Fibroblast of lung (primary cell): ENCODE measurements around the gene KDM6B.

Experiments
- EZH2 ChIP-seq: IDR thresholded peaks from 2 replicates; pipeline ENCODE4 v1.5.1; 2012; ENCODE audit warnings: low read length, control low read depth, mild to moderate bottlenecking; ENCODE audit errors: missing control alignments
- TF ChIP-seq, protein P1 (sequence below), 2 donors: IDR thresholded peaks in 1 of 2; conservative IDR thresholded peaks in 1 of 2; 1 replicate in 1 of 2; 2 replicates in 1 of 2; pipeline ENCODE4 v1.5.1; 2011 to 2012; ENCODE audit warnings: low read length in 2 of 2, control low read depth in 1 of 2, inconsistent platforms in 1 of 2, low read depth in 1 of 2, mild to moderate bottlenecking in 1 of 2

DNA sequence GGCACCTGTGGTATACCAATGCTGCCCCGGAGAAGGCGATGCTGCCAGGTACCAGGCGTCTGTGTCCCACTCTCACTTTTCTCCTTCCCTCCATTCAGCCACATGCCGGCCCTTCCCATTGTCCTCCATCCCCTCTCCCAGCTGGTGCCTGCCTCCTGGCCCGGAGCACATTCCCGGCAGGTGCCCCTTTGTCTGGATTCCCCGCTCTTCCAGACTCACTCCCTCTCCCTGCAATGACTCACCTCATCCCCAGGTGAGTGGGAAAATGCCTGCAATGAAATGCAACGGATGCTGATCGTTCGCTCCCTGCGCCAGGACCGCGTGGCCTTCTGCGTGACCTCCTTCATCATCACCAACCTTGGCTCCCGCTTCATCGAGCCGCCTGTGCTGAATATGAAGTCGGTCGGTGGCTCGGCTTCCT is 10.4 kb upstream of the KDM6B start:
- TF ChIP-seq, protein P1, sequence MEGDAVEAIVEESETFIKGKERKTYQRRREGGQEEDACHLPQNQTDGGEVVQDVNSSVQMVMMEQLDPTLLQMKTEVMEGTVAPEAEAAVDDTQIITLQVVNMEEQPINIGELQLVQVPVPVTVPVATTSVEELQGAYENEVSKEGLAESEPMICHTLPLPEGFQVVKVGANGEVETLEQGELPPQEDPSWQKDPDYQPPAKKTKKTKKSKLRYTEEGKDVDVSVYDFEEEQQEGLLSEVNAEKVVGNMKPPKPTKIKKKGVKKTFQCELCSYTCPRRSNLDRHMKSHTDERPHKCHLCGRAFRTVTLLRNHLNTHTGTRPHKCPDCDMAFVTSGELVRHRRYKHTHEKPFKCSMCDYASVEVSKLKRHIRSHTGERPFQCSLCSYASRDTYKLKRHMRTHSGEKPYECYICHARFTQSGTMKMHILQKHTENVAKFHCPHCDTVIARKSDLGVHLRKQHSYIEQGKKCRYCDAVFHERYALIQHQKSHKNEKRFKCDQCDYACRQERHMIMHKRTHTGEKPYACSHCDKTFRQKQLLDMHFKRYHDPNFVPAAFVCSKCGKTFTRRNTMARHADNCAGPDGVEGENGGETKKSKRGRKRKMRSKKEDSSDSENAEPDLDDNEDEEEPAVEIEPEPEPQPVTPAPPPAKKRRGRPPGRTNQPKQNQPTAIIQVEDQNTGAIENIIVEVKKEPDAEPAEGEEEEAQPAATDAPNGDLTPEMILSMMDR (conservative IDR thresholded peaks at IDR 0.05 in 1 of 2, IDR thresholded peaks at IDR 0.05 in 1 of 2; ENCODE audit: low read depth in 1 of 2, low read length in 2 of 2) = no peak
- TF ChIP-seq EZH2 = no peak
